GM23338 (cell line): ENCODE results near the gene TELO2. TPM values are rescaled to one million over a fixed set of nuclear protein-coding genes. Genes with fewer than 3 reads are reported as not detected.

Source experiments
- ATAC-seq: fragments of 200-7000 bp; cut with Tn5 transposase; 3 replicates; pipeline ENCODE4 v1.9.1; 2020
- DNase-seq: peaks from one replicate; pipeline ENCODE4 v3.0.0-alpha.2; 2015; ENCODE audit warnings: low spot score
- H2AFZ ChIP-seq: fragments of 200-600 bp; sonication (generic); 2 replicates; pipeline ENCODE4 v1.8.0; 2016; ENCODE audit warnings: antibody characterized with exemption, mild to moderate bottlenecking, moderate library complexity
- H3F3A ChIP-seq: fragments of 200-600 bp; sonication (generic); replicated peaks from 2 replicates; pipeline ENCODE4 v1.8.0; 2017; ENCODE audit warnings: antibody characterized with exemption, mixed run types, low read depth
- H3K27ac ChIP-seq: fragments of 200-600 bp; sonication (generic); 2 replicates; pipeline ENCODE4 v1.6.1; 2016; ENCODE audit warnings: low read depth
- H3K27me3 ChIP-seq: fragments of 200-600 bp; sonication (generic); 2 replicates; pipeline ENCODE4 v1.8.0; 2016; ENCODE audit warnings: mild to moderate bottlenecking, mixed run types, moderate library complexity; ENCODE audit not compliant: insufficient read depth
- H3K36me3 ChIP-seq: fragments of 200-600 bp; sonication (generic); 2 replicates; pipeline ENCODE4 v1.8.0; 2016; ENCODE audit warnings: mild to moderate bottlenecking; ENCODE audit not compliant: insufficient read depth
- H3K4me1 ChIP-seq: fragments of 200-600 bp; sonication (generic); 2 replicates; pipeline ENCODE4 v1.8.0; 2016; ENCODE audit warnings: mild to moderate bottlenecking, moderate library complexity; ENCODE audit not compliant: insufficient read depth
- H3K4me2 ChIP-seq: fragments of 200-600 bp; sonication (generic); 2 replicates; pipeline ENCODE4 v1.7.1; 2017; ENCODE audit warnings: mixed run types
- H3K4me3 ChIP-seq: fragments of 200-600 bp; sonication (generic); 2 replicates; pipeline ENCODE4 v1.6.1; 2016; ENCODE audit warnings: mixed run types
- H3K79me2 ChIP-seq: fragments of 200-600 bp; sonication (generic); replicated peaks from 2 replicates; pipeline ENCODE4 v1.8.0; 2017; ENCODE audit warnings: mild to moderate bottlenecking; ENCODE audit not compliant: insufficient read depth
- H3K9me2 ChIP-seq: fragments of 200-600 bp; sonication (generic); 2 replicates; pipeline ENCODE4 v1.8.0; 2017; ENCODE audit not compliant: insufficient read depth
- H4K20me1 ChIP-seq: fragments of 200-600 bp; sonication (generic); replicated peaks from 2 replicates; pipeline ENCODE4 v1.8.0; 2017; ENCODE audit warnings: mild to moderate bottlenecking; ENCODE audit not compliant: insufficient read depth
- H3K27ac Mint-ChIP-seq: 2 replicates; pipeline ENCODE4 v1.8.0; 2020; ENCODE audit warnings: inconsistent platforms, mild to moderate bottlenecking, moderate library complexity, mixed read lengths
- H3K27me3 Mint-ChIP-seq: 3 replicates; pipeline ENCODE4 v1.8.0; 2022; ENCODE audit warnings: low read depth, mild to moderate bottlenecking, moderate library complexity, mixed read lengths, inconsistent platforms; ENCODE audit not compliant: insufficient read depth, poor library complexity
- H3K36me3 Mint-ChIP-seq: 3 replicates; pipeline ENCODE4 v1.8.0; 2021; ENCODE audit warnings: low read depth, mild to moderate bottlenecking, inconsistent platforms, moderate library complexity, mixed read lengths
- H3K4me1 Mint-ChIP-seq: 3 replicates; pipeline ENCODE4 v1.8.0; 2020; ENCODE audit warnings: mild to moderate bottlenecking, inconsistent platforms, mixed read lengths
- H3K4me3 Mint-ChIP-seq: 3 replicates; pipeline ENCODE4 v1.8.0; 2021; ENCODE audit warnings: moderate library complexity, mild to moderate bottlenecking, inconsistent platforms, mixed read lengths
- H3K9me3 Mint-ChIP-seq: 3 replicates; pipeline ENCODE4 v1.8.0; 2020; ENCODE audit warnings: moderate library complexity, mild to moderate bottlenecking, inconsistent platforms, mixed read lengths
- CTCF ChIP-seq, 2 experiments: fragments of 200-600 bp in 1 of 2; sonication (generic) in 1 of 2; conservative IDR thresholded peaks; 2 replicates each; pipeline versions ENCODE4 v1.5.1 to v1.6.1; 2016 to 2017; ENCODE audit warnings: antibody characterized with exemption in 2 of 2, low read depth in 2 of 2, mild to moderate bottlenecking in 2 of 2, moderate library complexity in 1 of 2
- EZH2 ChIP-seq: fragments of 200-600 bp; sonication (generic); IDR thresholded peaks from one replicate; pipeline ENCODE4 v1.8.0; 2017; ENCODE audit warnings: antibody characterized with exemption, mild to moderate bottlenecking, low read depth; ENCODE audit not compliant: unreplicated experiment
- EZH2phosphoT487 ChIP-seq: fragments of 200-600 bp; sonication (generic); IDR thresholded peaks from one replicate; pipeline ENCODE4 v1.8.1; 2018; ENCODE audit warnings: antibody characterized with exemption; ENCODE audit not compliant: unreplicated experiment
- JUNB ChIP-seq: IDR thresholded peaks from one replicate; pipeline ENCODE4 v1.6.1; 2016; ENCODE audit warnings: antibody characterized with exemption; ENCODE audit not compliant: unreplicated experiment
- NANOG ChIP-seq: IDR thresholded peaks from 2 replicates; pipeline ENCODE4 v1.6.1; 2016; ENCODE audit warnings: antibody characterized with exemption, borderline replicate concordance
- REST ChIP-seq: IDR thresholded peaks from one replicate; pipeline ENCODE4 v1.6.1; 2018; ENCODE audit warnings: antibody characterized with exemption; ENCODE audit not compliant: unreplicated experiment
- STAT1 ChIP-seq: IDR thresholded peaks from one replicate; pipeline ENCODE4 v1.6.1; 2016; ENCODE audit warnings: antibody characterized with exemption; ENCODE audit not compliant: unreplicated experiment
- ZNF114 ChIP-seq: fragments of 250-450 bp; sonication (Bioruptor Pico); IDR thresholded peaks from 2 replicates; pipeline ENCODE4 v1.5.0; 2020; ENCODE audit warnings: mild to moderate bottlenecking, moderate library complexity
- ZNF462 ChIP-seq: fragments of 250-450 bp; sonication (Bioruptor Pico); IDR thresholded peaks from 2 replicates; pipeline ENCODE4 v1.5.0; 2020; ENCODE audit warnings: mild to moderate bottlenecking, moderate library complexity
- polyA plus RNA-seq: library from polyadenylated mRNA; unstranded; fragments of >200 nt; fragmentation: Nextera tagmentation; extraction: Ambion mirVana; gene quantifications from 2 replicates; pipeline ENCODE4 v1.2.1, GENCODE V29; 2016
- total RNA-seq: library from RNA; depleted of rRNA; stranded (reverse); fragments of >200 nt; shearing (Covaris generic); gene quantifications from 2 replicates; pipeline ENCODE4 v1.2.3, GENCODE V29; 2014

TELO2 gene
- total and polyA plus RNA-seq, 2 experiments from 2014 or later: 45.4 to 76.0 TPM

- no peak for TF ChIP-seq ZNF462 (CRISPR knock-in tag)
Measured at GRCh38 chr16:1499756-1500464, 6.8 kb downstream of the TELO2 start (continued).

GRCh38 chr16:1500465-1501150 lies 7.4 kb downstream of the TELO2 start:
- Mint-ChIP-seq H3K36me3 (peaks cover 36% of the 10 kb centered on the region), H3K4me1 (no peaks in the 10 kb centered on the region), H3K27ac (no peak overlapping the region), H3K9me3 (no peaks in the 10 kb centered on the region), H3K27me3 (peaks cover 6% of the 10 kb centered on the region), H3K4me3 (no peak overlapping the region)
- Histone ChIP-seq H3K4me1 (no peaks in the 10 kb centered on the region), H3K9me2 (no peaks in the 10 kb centered on the region), H2AFZ (no peak overlapping the region), H3K27ac (no peak overlapping the region), H3K4me2 (no peak overlapping the region), H4K20me1 (no peaks in the 10 kb centered on the region), H3K36me3 (peaks cover 12% of the 10 kb centered on the region), H3K4me3 (no peak overlapping the region), H3K27me3 (no peaks in the 10 kb centered on the region), H3F3A (no peaks in the 10 kb centered on the region), H3K79me2 (no peaks in the 10 kb centered on the region)
- no peak for ATAC-seq
- DNase-seq: no peak
- TF ChIP-seq JUNB (no peak), NANOG (no peak), EZH2 (no peak), STAT1 (no peak), EZH2phosphoT487 (no peak), REST (no peak), CTCF (conservative IDR thresholded peaks at IDR 0.05; ENCODE audit: low read depth in 2 of 2) (no peak), ZNF114 (CRISPR knock-in tag) (no peak)
